K562 (cell line): ENCODE results near the gene DLX2. TPM values are rescaled to one million over a fixed set of nuclear protein-coding genes. Genes with fewer than 3 reads are reported as not detected.

Experiments
- ATAC-seq: fragments of 200-7000 bp; cut with Tn5 transposase; 3 replicates; pipeline ENCODE4 v1.9.1; 2020; ENCODE audit warnings: moderate library complexity
- BruUV-seq: library from RNA; stranded (reverse); fragments of 400-500 nt; replicated peaks from 2 replicates; lab custom pipeline; 2021; lab: Mats Ljungman, UMichigan
- CTCF ChIA-PET: fragments of 300-600 bp; formaldehyde crosslinking; extraction: SDS; loops from one replicate; lab custom pipeline; 2021; ENCODE audit warnings: low intra/inter-chr PET ratio; lab: Yijun Ruan, JAX
- POLR2A ChIA-PET: fragments of 300-600, 350-650 bp; sonication (Branson Sonifier 250); formaldehyde crosslinking; extraction: SDS; loops from one replicate; lab custom pipeline; 2021; ENCODE audit warnings: antibody characterized with exemption, inconsistent platforms; lab: Yijun Ruan, JAX
- DNase-seq, 4 experiments: peaks; one replicate each; pipeline versions ENCODE4 v3.0.0 to v3.0.0-alpha.2; 2011 to 2018; ENCODE audit warnings: low spot score in 3 of 4, mixed read lengths in 3 of 4; ENCODE audit errors: extremely low read depth in 1 of 4
- FAIRE-seq: peaks from 2 replicates; lab custom pipeline; 2011; peaks lifted over from hg19 to GRCh38; lab: Jason Lieb, UNC
- H2AFZ ChIP-seq: 2 replicates; pipeline ENCODE4 v1.6.0; 2011; ENCODE audit warnings: low read depth, low read length, control low read depth, inconsistent platforms
- H3K27ac ChIP-seq: fragments of 200-600 bp; 3 replicates; pipeline ENCODE4 v1.8.0; 2011; ENCODE audit warnings: low read depth, mild to moderate bottlenecking, control low read depth, inconsistent platforms, low read length, moderate library complexity, mixed read lengths; ENCODE audit errors: extremely low read depth
- H3K27me3 ChIP-seq, 2 experiments: fragments of 300-600 bp in 1 of 2; 2 replicates in 1 of 2; 3 replicates in 1 of 2; pipeline versions ENCODE4 v1.6.0 to v1.8.0; 2011; ENCODE audit warnings: inconsistent platforms in 2 of 2, low read length in 2 of 2, mild to moderate bottlenecking in 1 of 2, mixed read lengths in 1 of 2, moderate library complexity in 1 of 2; ENCODE audit not compliant: control insufficient read depth in 2 of 2, insufficient read depth in 2 of 2
- H3K36me3 ChIP-seq: fragments of 300-600 bp; 3 replicates; pipeline ENCODE4 v1.8.0; 2011; ENCODE audit warnings: mild to moderate bottlenecking, low read length, inconsistent platforms; ENCODE audit not compliant: control insufficient read depth, insufficient read depth
- H3K4me1 ChIP-seq, 2 experiments: fragments of 200-600 bp in 1 of 2; replicated peaks in 1 of 2; 2 replicates in 1 of 2; 3 replicates in 1 of 2; pipeline versions ENCODE4 v1.5.1 to v1.8.0; 2011; ENCODE audit warnings: inconsistent platforms in 2 of 2, low read length in 2 of 2, mild to moderate bottlenecking in 1 of 2, mixed read lengths in 1 of 2, moderate library complexity in 1 of 2; ENCODE audit not compliant: control insufficient read depth in 2 of 2, insufficient read depth in 2 of 2
- H3K4me2 ChIP-seq: 2 replicates; pipeline ENCODE4 v1.6.1; 2011; ENCODE audit warnings: low read length, control low read depth, inconsistent platforms, mixed read lengths; ENCODE audit not compliant: insufficient read depth
- H3K4me3 ChIP-seq: fragments of 200-600 bp; sonication (generic), shearing (Covaris generic); 2 replicates; pipeline ENCODE4 v1.5.1; 2016; ENCODE audit warnings: control low read depth, inconsistent platforms
- H3K79me2 ChIP-seq: fragments of 200-600 bp; 3 replicates; pipeline ENCODE4 v1.8.0; 2011; ENCODE audit warnings: low read length, inconsistent platforms; ENCODE audit not compliant: control insufficient read depth, insufficient read depth
- H3K9ac ChIP-seq, 2 experiments: 2 replicates each; pipeline versions ENCODE4 v1.6.0 to v1.6.1; 2011; ENCODE audit warnings: low read depth in 2 of 2, low read length in 2 of 2, control low read depth in 1 of 2, inconsistent platforms in 1 of 2, mild to moderate bottlenecking in 1 of 2, mixed read lengths in 1 of 2; ENCODE audit not compliant: insufficient read depth in 1 of 2
- H3K9me1 ChIP-seq: one replicate; pipeline ENCODE4 v1.6.0; 2011; ENCODE audit warnings: inconsistent platforms, mild to moderate bottlenecking, low read length, moderate library complexity; ENCODE audit not compliant: control insufficient read depth, insufficient read depth
- H3K9me3 ChIP-seq: replicated peaks from 2 replicates; pipeline ENCODE4 v1.5.1; 2011; ENCODE audit warnings: low read depth, low read length, inconsistent platforms; ENCODE audit not compliant: control insufficient read depth, insufficient read depth
- H4K20me1 ChIP-seq: replicated peaks from 2 replicates; pipeline ENCODE4 v1.6.1; 2011; ENCODE audit warnings: low read length, inconsistent platforms, mixed read lengths; ENCODE audit not compliant: control insufficient read depth, insufficient read depth
- ARID3A ChIP-seq: IDR thresholded peaks from 2 replicates; pipeline ENCODE4 v1.6.1; 2012; ENCODE audit warnings: low read depth, low read length, improper control_type of control experiment, borderline replicate concordance
- CREB3L1 ChIP-seq: fragments of 450-650 bp; IDR thresholded peaks from 2 replicates; pipeline ENCODE4 v1.6.1; 2014; ENCODE audit warnings: low read depth, mild to moderate bottlenecking, moderate library complexity, borderline replicate concordance
- FOXK2 ChIP-seq, 2 experiments: fragments of 450-650 bp; IDR thresholded peaks in 1 of 2; conservative IDR thresholded peaks in 1 of 2; 2 replicates each; pipeline ENCODE4 v1.6.1; 2016; ENCODE audit warnings: low read depth in 2 of 2, mild to moderate bottlenecking in 1 of 2
- HCFC1 ChIP-seq: IDR thresholded peaks from 2 replicates; pipeline ENCODE4 v1.6.1; 2012; ENCODE audit warnings: low read depth, low read length, improper control_type of control experiment
- ZNF699 ChIP-seq: fragments of 250-450 bp; sonication (Bioruptor Pico); IDR thresholded peaks from 2 replicates; pipeline ENCODE4 v1.8.0; 2021; ENCODE audit warnings: mild to moderate bottlenecking, moderate library complexity; ENCODE audit not compliant: insufficient replicate concordance
- WGBS: fragments of 100-300 bp; shearing (Covaris generic); methylation state at CpG from one replicate; pipeline ENCODE4 v1.1.6; 2016; ENCODE audit warnings: low coverage, mixed read lengths; ENCODE audit not compliant: insufficient coverage; ENCODE audit errors: missing lambda C conversion rate; 5-methylcytosine and 5-hydroxymethylcytosine counted together
- in situ Hi-C: fragments of 300-500 bp; cut with MboI; formaldehyde crosslinking; loops from 4 replicates; pipeline ENCODE4 v1.15.0; 2018; ENCODE audit warnings: inconsistent platforms, mixed read lengths
- intact Hi-C: fragments of 100-400 bp; cut with micrococcal nuclease; formaldehyde crosslinking; loops from 2 replicates; pipeline ENCODE4 v1.14.2; 2022
- polyA plus RNA-seq, 8 experiments: library from polyadenylated mRNA; depleted of rRNA in 4 of 8; stranded (reverse) in 5 of 8; unstranded in 3 of 8; fragments of >200 nt; fragmentation: Nextera tagmentation in 2 of 8; fragmentation: Illumina TruSeq in 1 of 8; extraction: Ambion mirVana in 2 of 8; extraction: Trizol in 1 of 8; gene quantifications; 2 replicates each; pipeline versions ENCODE4 v1.2.1 to v1.2.3, GENCODE V29; 2011 to 2014; ENCODE audit warnings: inconsistent platforms in 1 of 8, missing spikeins in 1 of 8
- total RNA-seq, 7 experiments: library from RNA; depleted of rRNA in 6 of 7; stranded (reverse); fragments of >200 nt in 6 of 7; fragmentation: Illumina TruSeq in 2 of 7; extraction: Trizol in 2 of 7; gene quantifications; 2 replicates each; pipeline versions ENCODE4 v1.2.1 to v1.2.3, GENCODE V29; 2011 to 2021; ENCODE audit warnings: low replicate concordance in 1 of 7

The DLX2 gene
- total and polyA plus RNA-seq, 9 of the 15 experiments (the other 6 are each of a cell fraction or from before 2014, with no cell fraction given), result 0.14 to 4.3 (median 0.86) TPM

DNA sequence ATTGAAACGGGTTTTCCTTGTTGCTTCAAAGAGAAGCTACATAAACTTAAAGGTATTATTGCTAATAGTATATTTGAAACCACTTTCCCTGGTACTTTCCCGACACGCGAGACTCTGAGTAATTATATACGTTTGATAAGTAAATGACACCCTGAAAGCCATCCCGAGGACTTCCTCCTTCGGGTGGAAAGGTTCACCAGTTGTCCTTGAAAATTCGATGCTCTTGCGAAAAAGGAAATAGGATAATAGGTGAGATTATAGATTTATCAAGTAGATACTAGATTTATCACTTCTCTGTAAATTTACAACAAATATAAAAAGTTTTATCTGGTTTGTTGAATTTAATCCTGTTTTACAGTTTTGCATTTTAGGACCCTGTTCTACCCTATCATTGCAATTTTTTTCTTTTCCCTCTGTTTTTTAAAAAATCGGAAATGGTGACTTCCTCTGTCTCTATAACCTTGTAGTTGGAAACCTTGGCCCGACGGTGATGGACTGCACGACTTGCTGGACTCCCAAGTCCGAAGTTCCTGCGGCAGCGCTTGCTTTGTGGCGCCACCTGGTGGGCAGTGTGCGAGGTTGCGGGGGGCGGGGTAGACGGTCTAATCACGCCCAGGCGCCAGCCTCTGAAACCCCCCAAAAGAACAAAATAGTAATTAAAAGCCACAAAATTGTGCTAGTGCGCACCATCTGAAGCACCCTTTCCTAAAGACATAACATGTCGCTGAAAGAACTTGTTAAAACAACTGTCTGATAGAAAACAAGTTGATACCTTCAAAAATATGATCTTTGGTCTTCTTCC is 972 bp upstream of the DLX2 start (continued):
- TF ChIP-seq CREB3L1 (0 out of 2 replicates have a peak, but pooled peaks have one; percentile 14), HCFC1 (peak; percentile 27; the same call in 1 of the 2 replicates), FOXK2 (conservative IDR thresholded peaks at IDR 0.05 in 1 of 2, IDR thresholded peaks at IDR 0.05 in 1 of 2; ENCODE audit: low read depth in 2 of 2) (no peak)

DNA sequence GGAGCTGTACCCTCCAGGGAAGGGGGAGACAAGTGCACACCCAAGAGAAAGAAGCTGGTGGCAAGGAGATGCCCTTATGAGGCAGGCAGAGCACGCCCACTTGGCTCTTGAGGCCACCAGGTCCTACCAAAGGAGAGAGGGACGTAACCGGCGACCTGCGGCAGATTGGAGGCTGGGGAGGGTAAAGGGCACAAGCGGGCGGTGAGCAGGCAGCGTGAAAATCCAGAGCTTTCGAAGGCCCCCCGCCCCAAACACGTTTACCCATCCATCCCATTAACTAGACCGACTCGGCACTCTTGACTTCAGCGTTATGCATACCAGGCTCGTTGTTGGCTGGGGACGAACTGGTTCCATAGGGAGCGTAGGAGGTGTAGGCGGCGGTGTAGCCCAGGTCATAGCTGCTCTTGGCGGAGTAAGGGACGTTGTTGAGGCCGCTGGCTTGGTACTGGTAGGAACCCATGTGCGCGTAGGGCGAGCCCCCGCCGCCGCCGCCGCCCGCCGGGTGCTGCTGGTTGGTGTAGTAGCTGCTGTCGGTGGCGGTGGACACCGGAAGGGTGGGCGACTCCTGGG is 794 bp downstream of the DLX2 start:
- Histone ChIP-seq H4K20me1 (no peaks in the 10 kb centered on the region), H3K36me3 (no peaks in the 10 kb centered on the region), H3K27me3 (no peaks in the 10 kb centered on the region; a peak in 1 of 5 replicates), H3K27ac (peak overlapping the region; percentile 19; the same call in 2 of the 3 replicates), H3K79me2 (no peaks in the 10 kb centered on the region), H3K4me1 (peaks cover 23 to 74% of the 10 kb centered on the region in 2 experiments), H3K9ac (peak overlapping the region; percentile 44 to 92; a peak in 3 of 4 replicates), H3K9me1 (no peaks in the 10 kb centered on the region), H3K9me3 (no peaks in the 10 kb centered on the region), H3K4me2 (peak overlapping the region; percentile 96), H3K4me3 (peak overlapping the region; percentile 63), H2AFZ (peak overlapping the region; percentile 99)
- in situ Hi-C loops (loop anchor here (25.0 kb wide), 1 partner anchor 1140 kb away; no protein-coding TSS in a partner anchor), intact Hi-C loops (loop anchor here (10.0 kb wide), 1 partner anchor 177 kb away; the partner anchor contains the start of gene HAT1)
- no peak for DNase-seq
- peak; percentile 6 for ATAC-seq
- ChIA-PET POLR2A (interaction anchor here (0.9 to 1.7 kb wide), 4 partner anchors 10 to 401 kb away, joined by 3 to 6 read pairs (median 5); partner anchors contain the start of gene DLX1), CTCF (interaction anchor here (0.6 to 5.8 kb wide), 5 partner anchors 35 to 528 kb away, joined by 3 to 74 read pairs (median 19); no protein-coding TSS in a partner anchor)
- TSS peak; percentile 72 for BruUV-seq
- FAIRE-seq, result peak; percentile 26
- 20% methylated on average over 36 of the region's 36 CpGs for WGBS
- TF ChIP-seq ARID3A, result no peak
- TF ChIP-seq ZNF699 (CRISPR knock-in tag), result no peak
